Epithelial cell of esophagus (primary cell): Measurements from ENCODE around the gene KCND3.

Experiments used
- DNase-seq: peaks from one replicate; pipeline ENCODE4 v3.0.0; 2010; ENCODE audit warnings: low read depth
- H3K4me3 ChIP-seq: 2 replicates; pipeline ENCODE4 v1.5.1; 2011; ENCODE audit warnings: mild to moderate bottlenecking, low read length, control low read depth
- TF ChIP-seq, protein P1 (sequence below): IDR thresholded peaks from 2 replicates; pipeline ENCODE4 v1.5.1; 2011; ENCODE audit warnings: low read depth, mild to moderate bottlenecking, low read length, control low read depth, inconsistent platforms; ENCODE audit not compliant: insufficient read depth; ENCODE audit errors: missing control alignments

The KCND3 gene

DNA sequence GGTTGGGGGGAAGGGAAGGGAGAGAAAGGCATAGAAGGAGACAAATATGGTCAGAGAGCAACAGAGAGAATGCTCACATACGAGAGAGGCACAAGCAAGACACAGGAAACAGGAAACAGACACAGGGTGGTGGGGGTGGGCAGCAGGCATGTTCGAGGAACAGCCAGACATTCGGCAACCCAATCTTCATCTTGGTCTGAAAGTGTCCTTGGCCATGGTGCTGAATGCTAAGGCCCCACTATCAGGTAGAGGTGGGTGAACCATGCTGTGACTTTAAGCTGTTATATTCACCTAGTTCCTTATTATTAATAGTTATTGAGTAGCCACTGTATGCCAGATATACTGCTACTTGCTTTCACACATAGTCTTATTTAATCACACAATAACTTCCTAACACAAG lies 124.6 kb downstream of the KCND3 start:
- peak; percentile 37 for DNase-seq
- no peak overlapping the region for H3K4me3 ChIP-seq
- TF ChIP-seq, protein P1, sequence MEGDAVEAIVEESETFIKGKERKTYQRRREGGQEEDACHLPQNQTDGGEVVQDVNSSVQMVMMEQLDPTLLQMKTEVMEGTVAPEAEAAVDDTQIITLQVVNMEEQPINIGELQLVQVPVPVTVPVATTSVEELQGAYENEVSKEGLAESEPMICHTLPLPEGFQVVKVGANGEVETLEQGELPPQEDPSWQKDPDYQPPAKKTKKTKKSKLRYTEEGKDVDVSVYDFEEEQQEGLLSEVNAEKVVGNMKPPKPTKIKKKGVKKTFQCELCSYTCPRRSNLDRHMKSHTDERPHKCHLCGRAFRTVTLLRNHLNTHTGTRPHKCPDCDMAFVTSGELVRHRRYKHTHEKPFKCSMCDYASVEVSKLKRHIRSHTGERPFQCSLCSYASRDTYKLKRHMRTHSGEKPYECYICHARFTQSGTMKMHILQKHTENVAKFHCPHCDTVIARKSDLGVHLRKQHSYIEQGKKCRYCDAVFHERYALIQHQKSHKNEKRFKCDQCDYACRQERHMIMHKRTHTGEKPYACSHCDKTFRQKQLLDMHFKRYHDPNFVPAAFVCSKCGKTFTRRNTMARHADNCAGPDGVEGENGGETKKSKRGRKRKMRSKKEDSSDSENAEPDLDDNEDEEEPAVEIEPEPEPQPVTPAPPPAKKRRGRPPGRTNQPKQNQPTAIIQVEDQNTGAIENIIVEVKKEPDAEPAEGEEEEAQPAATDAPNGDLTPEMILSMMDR, result no peak

DNA sequence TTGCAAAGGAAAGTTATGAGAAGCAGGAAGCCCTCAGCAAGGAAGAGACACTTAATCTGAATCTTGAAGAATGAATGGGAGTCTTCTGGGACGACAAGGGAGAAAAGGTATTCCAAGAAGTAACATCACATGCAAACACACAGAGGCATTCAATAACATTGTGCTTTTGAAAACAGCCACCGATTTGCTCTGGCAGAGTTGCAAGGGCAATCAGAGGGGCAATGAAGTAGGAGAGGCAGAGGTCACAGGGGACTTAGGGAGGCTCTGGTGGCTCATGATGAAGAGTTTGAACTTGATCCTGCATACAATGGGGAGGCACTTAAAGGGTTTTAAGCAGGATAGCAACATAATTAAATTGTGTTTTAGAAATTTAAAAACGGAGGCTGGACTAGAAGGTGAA lies 126.1 kb downstream of the KCND3 start:
- H3K4me3 ChIP-seq, result no peak overlapping the region
- TF ChIP-seq, protein P1, result no peak
- no peak for DNase-seq

DNA sequence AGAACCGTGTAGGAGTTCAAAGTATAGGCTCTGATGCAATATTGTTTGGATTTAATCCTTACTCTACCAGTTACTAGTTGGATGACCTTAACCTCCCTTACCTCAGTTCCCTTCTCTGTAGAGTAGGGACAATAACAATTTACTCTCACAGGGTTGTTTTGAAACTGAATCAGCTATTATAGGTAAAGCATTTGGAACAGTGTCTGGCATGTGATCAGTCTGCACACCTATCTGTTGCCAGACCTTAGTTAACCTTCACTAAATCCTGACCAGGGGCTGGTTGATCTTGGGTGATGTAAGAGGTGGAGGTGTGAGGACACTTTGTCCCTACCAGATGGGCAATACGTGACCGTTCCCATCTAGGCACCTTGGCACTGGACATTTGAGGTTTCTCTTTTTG lies 126.9 kb downstream of the KCND3 start:
- H3K4me3 ChIP-seq, result no peak overlapping the region
- TF ChIP-seq, protein P1, result no peak
- no peak for DNase-seq

DNA sequence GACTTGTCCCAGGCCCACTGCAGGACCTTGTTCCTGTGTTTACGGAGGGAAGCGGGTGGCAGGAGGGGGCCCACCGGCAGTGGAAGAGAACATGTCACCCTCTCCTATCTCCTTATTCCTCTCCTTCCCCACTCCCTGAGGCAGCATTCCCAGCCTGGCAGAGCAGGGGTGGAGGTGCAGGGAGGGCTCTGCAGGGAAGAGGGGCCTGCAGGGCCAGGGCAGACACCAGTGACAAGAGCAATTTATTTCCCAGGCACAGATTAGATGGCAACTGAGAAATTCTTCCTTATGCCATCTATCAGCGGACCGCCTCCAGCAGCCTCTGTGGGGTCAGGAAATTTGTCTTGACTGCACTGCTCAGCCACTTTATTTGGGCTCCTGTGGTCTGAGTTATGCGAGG lies 127.9 kb downstream of the KCND3 start:
- H3K4me3 ChIP-seq, result no peak overlapping the region
- TF ChIP-seq, protein P1, result no peak
- DNase-seq, result no peak

DNA sequence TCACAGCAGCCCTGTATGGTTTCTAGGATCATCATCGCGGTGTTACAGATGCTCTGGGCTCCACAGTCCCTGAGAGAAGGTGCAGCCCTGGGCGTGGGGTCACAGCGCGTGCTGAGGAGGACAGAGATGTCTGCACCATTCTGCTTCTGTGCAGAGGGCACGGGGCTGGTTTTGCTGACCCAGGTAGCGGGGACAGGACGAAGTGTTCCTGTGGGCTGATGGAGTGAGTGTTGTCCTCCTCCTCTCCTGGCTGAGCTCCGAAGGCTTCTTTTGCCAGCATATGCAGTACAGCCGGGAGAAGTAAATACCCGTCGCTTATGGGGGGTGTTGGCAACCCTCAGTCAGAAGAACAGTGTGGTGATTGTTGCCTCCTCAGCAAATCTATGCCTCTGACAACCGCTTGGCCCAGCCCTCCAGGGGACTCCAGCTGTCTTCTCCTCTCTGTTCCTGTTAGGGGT lies 132.2 kb downstream of the KCND3 start:
- no peak overlapping the region for H3K4me3 ChIP-seq
- no peak for DNase-seq
- TF ChIP-seq, protein P1, result no peak

DNA sequence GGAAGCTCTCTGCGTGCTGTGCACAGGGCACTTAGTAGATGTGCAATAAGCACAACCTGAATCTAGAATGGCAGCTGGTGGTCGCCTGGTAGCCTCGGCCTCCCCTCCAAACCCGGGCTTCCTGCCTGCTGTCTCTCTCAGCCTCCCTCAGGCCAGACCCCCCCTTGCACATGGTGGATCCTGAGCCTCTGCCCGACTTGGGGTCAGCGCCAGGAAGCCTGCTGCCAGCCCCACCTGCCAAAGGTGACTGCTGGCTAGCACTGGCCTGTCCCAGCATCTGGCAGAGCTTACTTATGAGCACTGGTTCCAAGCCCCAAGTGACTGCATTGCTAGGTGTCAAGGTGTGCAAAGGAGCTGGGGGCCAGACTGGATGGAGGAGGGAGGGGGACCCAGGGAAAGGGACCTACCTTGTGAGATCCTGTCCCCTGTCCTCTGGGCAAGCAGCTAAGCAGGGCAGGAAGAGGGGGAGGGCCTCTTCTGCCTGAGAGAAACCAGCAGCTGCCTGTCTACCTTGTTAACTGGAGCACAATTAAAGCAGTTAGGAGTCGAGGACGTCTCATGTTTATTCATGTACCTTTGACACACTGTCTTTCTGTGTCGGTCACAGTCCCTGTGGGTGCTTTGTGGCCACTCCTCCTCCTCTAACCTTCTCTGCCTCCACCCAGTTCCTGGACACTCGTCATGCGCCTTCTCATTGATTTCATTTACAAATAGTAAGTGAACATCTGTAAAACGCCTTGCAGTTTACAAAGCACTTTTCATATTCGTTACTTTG lies 132.9 kb downstream of the KCND3 start:
- H3K4me3 ChIP-seq, result no peak overlapping the region
- DNase-seq, result no peak
- TF ChIP-seq, protein P1, result no peak

DNA sequence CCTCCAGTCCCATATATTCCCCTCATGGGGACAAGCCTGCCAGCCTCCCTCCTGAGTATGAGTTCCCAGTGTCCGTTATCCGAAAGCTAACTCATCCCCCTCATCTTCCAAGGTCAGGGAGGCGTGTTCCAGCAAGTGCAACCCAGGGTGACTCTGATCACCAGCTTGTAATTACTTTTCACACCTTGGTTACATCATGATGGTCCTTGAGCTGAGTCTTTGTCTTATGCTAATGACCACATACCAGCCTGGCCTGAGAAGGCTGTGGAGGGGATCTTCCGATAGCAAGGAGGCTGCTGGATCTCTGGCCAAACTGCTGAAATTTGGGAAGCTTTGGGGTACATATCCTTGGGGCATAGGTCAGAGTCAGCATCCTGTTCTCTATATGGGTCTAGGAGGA lies 134.2 kb downstream of the KCND3 start:
- DNase-seq, result no peak
- H3K4me3 ChIP-seq, result no peak overlapping the region
- TF ChIP-seq, protein P1, result no peak
